Retinal pigment epithelial cell (primary cell): ENCODE results near the gene NFYA.

ENCODE experiments used
- DNase-seq: peaks from one replicate; pipeline ENCODE4 v3.0.0-alpha.2; 2010; ENCODE audit warnings: low read depth
- H3K4me3 ChIP-seq: 2 replicates; pipeline ENCODE4 v1.5.1; 2011; ENCODE audit warnings: mild to moderate bottlenecking, low read length, control low read depth, moderate library complexity
- TF ChIP-seq, protein P1 (sequence below): conservative IDR thresholded peaks from 2 replicates; pipeline ENCODE4 v1.5.1; 2011; ENCODE audit warnings: low read depth, low read length, control low read depth, inconsistent platforms

NFYA gene

DNA sequence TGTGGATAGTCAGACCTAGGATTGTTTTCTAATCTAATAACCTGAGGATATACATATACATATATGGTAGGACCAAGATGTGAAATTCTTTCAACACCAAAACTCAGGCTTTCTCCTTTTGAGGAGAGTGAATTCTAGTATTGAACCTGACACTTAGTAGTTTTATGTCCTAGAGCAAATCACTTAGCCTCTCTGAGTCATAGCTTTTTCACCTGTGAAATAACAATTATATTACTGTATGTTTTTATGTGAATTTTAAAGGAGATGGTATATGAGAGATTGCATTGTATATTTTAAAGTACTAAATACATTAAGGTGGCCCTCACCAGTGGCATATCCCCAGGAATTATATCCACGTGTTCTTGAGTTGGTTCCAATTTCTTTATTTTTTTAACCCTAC is 46.7 kb downstream of the NFYA start:
- no peak for DNase-seq
- no peak overlapping the region for H3K4me3 ChIP-seq
- TF ChIP-seq, protein P1, sequence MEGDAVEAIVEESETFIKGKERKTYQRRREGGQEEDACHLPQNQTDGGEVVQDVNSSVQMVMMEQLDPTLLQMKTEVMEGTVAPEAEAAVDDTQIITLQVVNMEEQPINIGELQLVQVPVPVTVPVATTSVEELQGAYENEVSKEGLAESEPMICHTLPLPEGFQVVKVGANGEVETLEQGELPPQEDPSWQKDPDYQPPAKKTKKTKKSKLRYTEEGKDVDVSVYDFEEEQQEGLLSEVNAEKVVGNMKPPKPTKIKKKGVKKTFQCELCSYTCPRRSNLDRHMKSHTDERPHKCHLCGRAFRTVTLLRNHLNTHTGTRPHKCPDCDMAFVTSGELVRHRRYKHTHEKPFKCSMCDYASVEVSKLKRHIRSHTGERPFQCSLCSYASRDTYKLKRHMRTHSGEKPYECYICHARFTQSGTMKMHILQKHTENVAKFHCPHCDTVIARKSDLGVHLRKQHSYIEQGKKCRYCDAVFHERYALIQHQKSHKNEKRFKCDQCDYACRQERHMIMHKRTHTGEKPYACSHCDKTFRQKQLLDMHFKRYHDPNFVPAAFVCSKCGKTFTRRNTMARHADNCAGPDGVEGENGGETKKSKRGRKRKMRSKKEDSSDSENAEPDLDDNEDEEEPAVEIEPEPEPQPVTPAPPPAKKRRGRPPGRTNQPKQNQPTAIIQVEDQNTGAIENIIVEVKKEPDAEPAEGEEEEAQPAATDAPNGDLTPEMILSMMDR, result no peak

DNA sequence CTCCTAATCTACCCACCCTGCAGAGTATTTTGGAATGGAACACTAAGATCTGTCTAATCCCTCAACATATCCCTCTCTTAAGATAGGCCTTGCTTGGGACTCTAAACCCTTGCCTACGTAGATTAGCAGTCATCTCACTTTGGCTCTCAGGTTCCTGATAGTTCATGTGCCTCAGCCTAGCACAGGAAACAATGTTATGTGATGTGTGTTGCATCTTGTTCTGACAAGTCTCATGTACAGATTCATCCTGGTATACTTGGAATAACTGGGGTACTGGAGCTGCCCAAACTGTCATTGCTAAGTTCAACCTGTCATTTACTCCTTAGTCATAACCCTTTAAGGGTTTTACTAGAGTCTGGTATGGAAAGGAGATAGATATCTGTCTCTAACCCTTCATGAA is 47.3 kb downstream of the NFYA start:
- DNase-seq, result no peak
- no peak overlapping the region for H3K4me3 ChIP-seq
- TF ChIP-seq, protein P1, result no peak

DNA sequence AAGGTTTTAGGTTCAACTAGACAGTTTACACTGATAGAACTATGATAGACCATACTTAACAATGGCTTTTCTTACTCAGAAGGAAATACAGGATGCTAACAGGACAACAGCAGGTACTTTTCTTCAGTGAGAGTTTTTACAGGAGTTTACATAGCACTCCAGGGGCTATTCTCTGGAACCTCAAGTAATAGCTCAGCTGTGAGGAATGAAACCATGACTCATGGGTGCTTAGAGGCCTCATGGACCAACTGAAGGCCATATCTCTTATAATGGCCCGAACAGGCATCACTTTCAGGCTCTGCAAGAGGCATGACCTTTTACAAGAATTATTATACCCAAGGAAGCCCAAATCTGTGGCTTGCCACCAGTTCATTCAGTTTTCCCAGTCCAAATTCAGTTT is 49.6 kb downstream of the NFYA start:
- no peak overlapping the region for H3K4me3 ChIP-seq
- no peak for DNase-seq

DNA sequence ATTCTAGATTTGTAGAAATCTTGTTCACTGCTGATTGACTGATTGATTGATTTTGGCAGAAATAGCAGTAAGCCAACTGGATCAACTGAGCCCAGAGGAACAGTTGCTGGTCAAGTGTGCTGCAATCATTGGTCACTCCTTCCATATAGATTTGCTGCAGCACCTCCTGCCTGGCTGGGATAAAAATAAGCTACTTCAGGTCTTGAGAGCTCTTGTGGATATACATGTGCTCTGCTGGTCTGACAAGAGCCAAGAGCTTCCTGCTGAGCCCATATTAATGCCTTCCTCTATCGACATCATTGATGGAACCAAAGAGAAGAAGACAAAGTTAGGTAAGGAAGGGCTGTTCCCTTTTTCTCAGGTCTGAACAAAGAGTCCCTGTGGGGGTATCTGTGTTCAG is 50.1 kb downstream of the NFYA start:
- no peak for DNase-seq
- H3K4me3 ChIP-seq, result no peak overlapping the region
- TF ChIP-seq, protein P1, result no peak

More for the DNA sequence above, 49.6 kb downstream of the NFYA start:
- TF ChIP-seq, protein P1, result no peak

DNA sequence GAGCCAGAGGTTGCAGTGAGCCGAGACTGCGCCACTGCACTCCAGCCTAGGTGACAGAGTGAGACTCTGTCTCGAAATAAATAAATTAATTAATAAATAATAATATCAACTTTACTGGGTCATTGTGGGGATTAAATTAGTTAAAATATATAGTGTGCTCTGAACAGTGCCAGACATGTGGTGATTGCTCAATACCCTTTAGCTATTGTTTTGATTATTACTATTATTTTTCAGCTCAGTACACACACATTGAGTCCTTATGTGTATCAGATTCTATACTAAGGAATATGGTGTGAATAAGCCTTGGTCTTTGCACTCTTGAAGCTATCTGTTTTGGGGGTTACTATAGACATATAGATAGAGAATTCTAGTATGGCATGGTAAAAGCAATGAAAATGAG is 52.5 kb downstream of the NFYA start:
- DNase-seq, result no peak
- no peak overlapping the region for H3K4me3 ChIP-seq
- TF ChIP-seq, protein P1, result no peak

DNA sequence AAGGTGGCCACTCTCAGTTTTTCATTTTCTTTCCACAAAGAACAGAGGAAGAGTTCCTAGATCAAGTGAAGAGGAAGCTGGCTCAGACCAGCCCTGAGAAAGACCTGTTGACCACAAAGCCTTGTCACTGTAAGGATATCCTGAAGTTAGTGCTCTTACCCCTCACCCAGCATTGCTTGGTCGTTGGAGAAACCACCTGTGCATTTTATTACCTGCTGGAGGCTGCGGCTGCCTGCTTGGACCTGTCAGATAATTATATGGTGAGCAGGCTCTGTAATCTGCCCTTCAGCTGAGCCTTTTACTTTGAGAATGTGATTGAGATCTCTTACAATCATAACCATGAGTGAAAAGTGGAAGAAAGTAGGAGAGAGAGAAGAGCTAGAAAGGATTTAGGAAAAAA is 59.5 kb downstream of the NFYA start:
- H3K4me3 ChIP-seq, result no peak overlapping the region
- TF ChIP-seq, protein P1, result no peak
- no peak for DNase-seq

DNA sequence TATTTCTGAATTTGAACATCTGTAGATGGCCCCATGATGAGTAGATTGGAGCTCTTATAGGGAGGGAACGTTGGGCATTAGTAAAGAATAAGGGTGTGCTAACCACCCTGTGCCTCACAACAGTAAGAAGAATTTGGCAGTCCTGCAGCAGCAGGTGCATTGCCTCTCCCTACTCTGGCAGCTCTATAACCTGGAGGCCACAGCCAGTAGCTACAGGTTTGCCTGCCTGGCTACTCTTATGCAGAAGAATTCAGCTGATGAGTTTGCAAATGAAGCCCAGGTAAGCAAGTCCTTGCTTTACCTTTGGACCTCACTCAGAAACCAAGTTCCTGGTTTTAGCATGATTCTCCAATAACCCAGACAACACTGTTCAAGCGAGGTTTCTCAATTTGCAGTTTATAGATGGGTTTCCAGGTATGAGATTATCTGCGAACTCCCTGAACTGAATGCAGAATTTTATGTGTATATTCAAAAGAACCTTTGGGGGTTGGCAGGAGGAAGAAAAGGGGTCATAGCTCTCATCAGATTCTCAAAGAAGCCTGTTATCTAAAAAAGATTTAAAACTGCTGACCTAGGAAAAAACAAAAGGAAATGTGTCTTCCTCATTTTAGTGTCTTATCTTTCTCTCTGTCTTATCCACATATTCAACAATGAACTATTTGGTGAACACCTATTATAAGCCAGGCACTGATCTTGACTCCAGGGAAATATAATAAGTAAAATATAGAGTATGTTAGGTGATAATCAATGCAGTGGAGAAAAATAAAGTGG is 62.5 kb downstream of the NFYA start:
- H3K4me3 ChIP-seq, result no peak overlapping the region
- TF ChIP-seq, protein P1, result no peak
- no peak for DNase-seq
